GM19025 (cell line): ENCODE data around the gene C2CD2L.
"Not testable (repeated sequence)": the region's sequence is repeated elsewhere in the genome, so short reads cannot be mapped to it uniquely, and the experiment has no call there.

Source experiments
- ATAC-seq: cut with Tn5 transposase; IDR thresholded peaks from one replicate; pipeline ENCODE4 v1.9.1; 2021; ENCODE audit warnings: mild to moderate bottlenecking, low read depth, moderate library complexity; ENCODE audit not compliant: unreplicated experiment

Gene C2CD2L

DNA sequence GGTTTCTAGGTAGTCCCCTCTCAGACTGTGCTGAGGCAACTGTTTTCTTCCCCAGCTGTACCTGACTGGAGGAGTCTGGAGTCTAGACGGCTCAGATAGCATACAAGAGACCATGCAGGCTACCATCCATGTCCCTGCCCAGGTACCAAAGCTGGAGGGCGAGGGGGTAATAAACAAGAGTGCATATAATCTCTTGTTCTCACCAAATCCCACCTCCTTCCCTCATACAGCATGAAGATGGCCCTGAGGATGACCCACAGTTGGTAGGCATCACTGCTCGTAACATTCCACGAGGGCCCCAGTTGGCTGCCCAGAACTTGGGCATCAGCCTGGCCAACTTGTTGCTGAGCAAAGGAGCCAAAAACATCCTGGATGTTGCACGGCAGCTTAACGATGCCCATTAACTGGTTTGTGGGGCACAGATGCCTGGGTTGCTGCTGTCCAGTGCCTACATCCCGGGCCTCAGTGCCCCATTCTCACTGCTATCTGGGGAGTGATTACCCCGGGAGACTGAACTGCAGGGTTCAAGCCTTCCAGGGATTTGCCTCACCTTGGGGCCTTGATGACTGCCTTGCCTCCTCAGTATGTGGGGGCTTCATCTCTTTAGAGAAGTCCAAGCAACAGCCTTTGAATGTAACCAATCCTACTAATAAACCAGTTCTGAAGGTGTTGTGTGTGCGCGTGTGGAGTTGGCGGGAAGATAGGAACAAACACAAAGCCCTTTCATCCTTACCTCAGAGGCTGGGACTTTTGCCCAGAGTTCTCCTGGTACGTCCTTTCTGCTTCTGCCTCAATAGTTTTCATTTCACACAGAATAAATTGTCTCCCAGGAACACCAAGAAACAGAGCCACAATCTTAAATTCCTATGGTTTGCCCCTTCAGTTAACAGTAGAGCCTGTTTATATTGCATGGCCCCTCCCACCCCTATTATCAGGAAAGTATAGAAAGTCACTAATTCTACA is 14.0 kb upstream of the C2CD2L start:
- ATAC-seq = no peak

DNA sequence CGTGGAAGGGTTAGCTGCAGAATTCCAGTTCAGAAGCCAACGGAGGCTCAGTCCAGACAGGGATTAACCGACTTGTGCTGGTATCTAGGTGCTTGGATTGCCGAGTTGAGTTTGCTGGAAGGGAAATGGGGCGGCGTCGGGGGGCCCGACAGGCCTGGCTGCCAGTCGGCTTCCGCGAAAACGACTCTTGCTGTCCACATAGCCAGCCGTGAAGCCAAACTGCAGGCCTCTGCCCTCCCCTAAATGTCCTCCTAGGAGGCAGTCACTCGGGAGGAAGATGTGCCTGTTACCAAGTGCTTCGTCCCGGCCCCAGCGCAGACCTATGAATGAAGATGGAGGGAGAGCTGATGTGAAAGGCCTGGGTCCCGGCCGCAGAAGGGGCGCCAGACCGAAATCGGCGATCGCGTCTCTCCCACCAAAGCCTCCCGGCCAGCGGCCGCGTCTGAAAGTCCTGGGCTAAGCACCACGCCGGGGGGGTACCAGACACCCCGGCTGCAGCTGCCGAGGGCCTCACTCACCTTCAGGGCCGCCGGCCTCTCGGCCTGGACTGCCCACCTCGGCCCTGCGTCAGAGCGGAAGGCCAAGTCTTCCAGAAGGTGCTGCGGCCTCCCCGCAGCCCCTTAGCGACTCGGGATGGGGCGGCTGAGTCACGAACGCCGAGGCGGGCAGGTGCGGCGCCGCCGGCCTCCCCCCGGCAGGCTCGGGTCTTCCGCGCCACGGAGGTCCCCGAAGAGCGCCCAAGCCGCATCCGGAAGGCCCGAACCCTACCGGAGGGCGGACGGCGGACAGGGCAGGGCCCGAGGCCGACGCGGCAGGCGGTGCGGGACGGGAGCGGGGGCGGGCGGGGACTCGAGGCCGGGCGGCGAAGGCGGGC is 13.0 kb upstream of the C2CD2L start:
- peak; percentile 9 for ATAC-seq

DNA sequence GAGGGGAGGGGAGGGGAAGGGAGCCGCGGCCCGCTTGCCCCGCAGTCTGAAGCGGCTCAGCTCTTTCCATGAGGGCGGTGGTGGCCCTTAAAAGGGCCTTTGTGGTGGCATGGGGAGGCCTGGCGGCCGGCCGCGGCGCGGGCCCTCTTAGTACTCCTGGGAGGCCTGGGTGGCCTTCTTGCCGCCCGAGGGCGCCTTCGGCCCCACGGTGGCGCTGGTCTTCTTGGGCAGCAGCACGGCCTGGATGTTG is 12.4 kb upstream of the C2CD2L start:
- peak; percentile 38 for ATAC-seq

DNA sequence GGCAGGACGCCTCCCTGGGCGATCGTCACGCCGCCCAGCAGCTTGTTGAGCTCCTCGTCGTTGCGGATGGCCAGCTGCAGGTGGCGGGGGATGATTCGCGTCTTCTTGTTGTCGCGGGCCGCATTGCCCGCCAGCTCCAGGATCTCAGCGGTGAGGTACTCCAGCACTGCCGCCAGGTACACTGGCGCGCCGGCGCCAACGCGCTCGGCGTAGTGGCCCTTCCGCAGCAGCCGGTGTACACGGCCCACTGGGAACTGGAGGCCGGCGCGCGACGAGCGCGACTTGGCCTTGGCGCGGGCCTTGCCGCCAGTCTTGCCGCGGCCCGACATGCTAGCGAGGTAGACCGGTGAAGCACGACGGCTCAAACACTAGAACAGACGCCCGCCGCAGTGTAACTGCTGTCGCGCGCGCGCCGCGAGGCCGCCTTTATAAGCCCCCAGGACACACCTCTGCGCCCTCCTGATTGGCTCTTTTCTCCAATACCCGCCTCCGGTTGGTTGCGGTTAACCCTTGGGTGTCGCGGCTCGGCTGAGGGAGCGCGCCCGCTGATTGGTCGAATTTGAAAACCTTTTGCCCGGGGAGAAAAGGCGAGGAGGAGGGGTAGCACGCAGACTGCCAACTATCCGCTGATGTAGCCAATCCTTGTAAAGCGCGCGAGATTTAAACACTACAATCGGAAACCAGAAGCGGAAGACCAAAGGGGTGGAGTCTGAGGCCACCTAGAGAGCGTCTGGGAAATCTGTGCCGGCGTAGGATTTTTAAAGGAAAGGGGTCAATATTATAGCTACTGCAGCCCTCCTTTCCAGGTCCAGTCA is 11.9 kb upstream of the C2CD2L start:
- peak; percentile 68 for ATAC-seq

DNA sequence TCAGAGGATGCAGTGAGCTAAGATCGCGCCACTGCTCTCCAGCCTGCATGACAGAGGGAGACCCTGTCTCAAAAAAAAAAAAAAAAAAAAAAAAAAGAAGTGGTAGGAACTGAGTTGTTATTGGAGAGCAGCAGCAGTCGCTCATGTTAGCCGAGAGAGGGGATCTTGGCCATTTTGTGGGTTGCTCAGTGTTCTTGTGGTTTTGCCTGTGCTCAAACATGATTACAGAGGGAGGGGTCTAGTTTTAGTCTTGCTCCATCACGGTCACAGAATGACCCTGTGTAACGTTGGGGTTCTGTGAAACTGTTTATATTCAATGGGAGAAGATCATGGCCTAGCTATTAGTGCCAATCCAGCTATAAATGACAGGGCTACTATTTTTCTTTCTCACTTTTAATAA is 7.4 kb upstream of the C2CD2L start:
- ATAC-seq = no peak

DNA sequence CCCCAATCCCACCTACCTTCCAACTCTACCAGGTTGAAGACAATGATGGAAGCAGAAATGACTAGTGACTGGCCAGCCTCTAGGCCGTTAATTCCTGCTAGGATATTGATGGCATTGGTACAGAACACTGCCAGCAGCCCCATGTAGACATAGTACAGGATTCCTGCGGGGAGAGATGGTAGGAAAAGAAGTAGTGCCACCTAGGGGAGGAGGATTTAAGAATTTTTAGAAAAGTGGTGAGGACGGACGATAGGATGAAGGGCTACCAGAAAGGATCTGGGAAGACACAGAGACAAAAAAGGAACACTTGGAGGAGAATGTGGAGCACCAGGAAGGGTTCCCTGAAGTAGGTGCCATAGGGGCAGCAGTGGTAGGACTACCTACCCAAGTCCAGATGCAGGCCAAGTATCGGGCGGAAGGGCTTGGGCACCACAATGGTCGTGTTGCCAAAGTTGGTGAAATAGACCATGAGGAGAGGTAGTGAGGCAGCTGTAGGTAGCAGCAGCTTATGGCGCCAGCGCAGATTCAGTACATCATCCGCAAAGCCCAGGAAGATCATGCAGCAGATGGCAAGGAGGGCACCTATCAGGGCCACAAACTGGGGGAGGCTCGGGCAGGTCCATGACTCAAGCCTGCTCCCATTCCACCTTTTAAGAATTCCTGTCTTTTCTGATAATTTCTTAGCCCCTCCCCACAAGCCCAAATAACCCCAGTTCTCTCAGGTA is 6.7 kb upstream of the C2CD2L start:
- no peak for ATAC-seq

DNA sequence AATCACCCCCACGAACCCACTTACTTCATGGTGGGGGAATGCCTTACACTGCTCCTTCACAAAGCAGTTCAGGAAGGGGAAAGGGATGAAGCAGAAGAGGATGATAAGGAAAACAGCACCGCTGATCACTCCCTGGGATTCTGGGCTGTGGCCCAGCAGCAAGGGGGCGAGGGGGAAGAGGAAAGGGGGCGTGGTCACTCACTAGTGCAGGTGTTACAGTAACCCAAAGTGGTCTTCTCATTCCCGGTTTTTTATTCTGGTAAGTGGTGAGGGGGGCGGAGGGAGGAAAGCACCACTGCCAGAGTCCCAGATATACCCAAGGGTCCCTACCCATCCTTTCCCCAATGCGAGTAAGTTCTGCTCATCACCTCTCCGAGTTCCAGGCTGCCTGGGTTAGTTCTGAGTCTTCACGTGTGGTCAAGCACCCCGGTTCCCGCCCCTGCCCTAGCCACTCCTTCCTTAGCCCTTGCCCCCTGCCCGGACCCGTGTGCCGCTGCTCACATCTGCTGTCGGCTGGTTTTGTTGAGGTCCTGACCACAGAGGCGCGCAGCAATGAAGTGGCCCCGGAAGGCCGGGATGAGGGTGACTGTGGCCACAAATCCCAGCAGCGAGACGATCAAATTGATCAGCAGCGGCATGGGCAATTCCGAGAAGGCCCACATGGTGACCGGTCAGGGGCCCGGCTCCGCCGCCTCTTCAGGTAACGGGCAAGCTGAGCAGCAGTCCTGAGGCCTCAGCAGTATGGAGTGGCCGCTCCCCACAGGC is 6.0 kb upstream of the C2CD2L start:
- no peak for ATAC-seq

DNA sequence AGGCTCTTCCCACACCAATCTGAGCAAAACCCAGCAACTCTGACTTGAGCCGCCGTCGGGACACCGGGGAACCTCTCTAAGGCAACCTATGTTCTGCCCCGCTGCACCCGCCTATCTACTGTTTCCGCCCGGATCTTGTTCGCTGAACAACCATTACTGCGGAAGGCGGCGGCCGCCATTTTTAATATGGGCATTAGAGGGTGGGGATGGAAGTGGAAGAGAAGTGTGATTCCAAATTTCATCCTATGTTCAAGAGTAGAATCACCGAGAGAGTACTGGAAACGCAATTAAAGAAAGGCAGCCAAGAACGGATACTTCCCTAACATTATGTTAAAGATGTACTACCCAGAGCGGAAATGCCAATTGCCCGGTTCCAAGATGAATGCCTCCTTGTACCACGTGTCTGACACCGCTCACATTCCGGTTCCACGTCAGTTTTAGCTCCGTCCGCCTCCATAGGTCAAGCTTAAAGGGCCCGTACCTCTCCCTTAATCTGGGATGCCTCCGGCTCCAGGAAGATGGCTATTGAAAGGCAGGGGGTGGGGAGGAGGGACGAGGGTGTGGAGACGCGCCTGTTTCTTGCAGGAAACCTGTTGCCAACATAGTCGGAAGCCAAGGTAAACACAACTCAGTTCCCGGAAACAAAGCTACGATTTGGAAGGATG is 5.3 kb upstream of the C2CD2L start, which contains the start of gene DPAGT1:
DPAGT1 (minus strand) TSS at position 95 of the 665 bp plus-strand sequence. CDS start 198 bp downstream, outside the sequence.
- peak; percentile 84 for ATAC-seq

DNA sequence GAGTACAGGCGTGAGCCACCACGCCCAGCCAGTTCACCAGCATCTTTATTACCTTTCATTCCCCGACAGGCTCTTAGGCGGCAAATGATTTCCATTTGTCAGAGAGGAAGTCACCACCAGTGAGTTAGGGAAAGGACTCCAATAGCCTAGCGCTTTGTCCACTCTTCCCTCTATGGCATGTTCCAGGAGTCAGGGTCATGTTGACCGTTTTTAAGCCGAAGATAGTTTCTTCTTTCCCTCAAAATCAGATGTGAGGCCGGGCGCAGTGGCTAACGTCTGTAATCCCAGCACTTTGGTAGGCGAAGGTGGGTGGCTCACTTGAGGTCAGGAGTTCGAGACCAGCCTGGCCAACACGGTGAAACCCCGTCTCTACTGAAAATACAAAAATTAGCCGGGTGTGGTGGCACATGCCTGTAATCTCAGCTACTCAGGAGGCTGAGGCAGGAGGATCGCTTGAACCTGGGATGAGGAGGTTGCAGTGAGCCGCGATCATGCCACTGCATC is 3.9 kb upstream of the C2CD2L start:
- not testable (repeated sequence) for ATAC-seq

DNA sequence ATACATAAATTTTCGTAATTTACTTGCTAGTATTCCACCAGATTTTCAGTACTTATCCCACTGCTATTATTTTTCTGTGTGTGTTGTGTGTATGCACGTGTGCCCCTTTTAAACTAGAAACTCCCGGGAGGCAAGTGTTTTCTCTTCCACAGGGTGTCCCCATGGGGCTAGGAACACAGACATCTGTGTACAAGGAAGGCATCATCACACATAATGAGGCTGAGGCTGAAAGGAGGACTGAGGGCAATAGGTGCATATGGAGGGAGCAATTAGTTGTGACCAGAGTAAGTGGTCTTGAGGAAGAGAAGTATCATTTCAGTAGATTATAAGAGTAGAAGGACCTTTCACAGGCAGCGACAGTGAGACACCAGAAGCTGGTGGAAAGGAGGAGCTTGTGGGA is 3.4 kb upstream of the C2CD2L start:
- no peak for ATAC-seq

DNA sequence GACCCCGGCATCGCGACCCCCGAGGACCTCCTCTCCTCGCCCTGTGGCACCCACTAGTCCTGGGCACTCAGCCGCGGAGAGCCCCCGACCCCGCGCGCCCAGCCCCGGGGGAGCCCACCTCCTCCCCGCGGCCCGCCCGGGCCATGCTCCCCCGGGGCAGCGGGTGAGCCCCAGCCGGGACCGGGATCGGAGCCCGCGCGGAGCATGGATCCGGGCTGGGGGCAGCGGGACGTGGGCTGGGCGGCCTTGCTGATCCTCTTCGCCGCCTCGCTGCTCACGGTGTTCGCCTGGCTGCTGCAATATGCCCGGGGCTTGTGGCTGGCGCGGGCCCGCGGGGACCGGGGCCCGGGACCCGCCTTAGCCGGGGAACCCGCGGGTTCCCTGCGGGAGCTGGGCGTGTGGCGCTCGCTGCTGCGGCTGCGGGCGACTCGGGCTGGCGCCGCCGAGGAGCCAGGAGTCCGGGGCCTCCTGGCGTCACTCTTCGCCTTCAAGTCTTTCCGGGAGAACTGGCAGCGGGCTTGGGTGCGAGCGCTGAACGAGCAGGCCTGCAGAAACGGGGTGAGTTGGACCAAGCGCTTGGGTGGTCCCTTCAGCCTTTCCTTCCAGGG is 498 bp downstream of the C2CD2L start:
- ATAC-seq = peak; percentile 22

DNA sequence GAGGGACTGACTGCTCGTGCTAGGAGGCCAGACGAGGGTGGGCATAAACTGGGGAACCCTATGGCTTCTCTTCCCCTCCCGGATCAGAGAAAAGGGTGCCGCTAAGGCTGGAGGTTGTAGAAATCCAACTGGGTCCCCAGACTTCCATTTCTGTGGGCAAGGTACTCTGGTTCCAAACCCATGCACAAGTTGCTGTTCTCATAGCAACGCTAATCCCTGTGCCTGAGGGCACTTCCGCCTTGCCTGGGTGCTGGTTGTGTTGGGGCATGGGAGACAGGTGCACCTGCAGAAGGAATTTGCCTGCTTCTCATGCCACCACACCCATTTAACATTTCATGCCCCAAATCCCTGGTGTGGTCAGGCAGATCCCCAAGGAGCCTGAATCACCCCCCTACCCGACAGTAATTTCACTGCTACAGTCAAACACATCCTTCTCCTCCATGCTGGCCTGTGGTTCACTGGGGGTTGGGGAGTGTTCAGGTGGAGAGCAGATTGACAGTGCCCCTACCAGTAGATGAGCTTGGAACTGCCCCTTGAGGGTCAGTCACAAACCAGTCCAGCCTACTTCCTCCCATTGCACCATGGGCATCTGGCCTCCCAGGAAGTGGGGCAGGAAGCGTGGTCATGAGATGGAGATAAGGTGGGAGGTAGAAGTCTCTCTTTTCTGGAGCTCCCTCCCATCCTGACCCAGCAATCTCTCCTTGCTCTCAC is 1.2 kb downstream of the C2CD2L start:
- no peak for ATAC-seq

DNA sequence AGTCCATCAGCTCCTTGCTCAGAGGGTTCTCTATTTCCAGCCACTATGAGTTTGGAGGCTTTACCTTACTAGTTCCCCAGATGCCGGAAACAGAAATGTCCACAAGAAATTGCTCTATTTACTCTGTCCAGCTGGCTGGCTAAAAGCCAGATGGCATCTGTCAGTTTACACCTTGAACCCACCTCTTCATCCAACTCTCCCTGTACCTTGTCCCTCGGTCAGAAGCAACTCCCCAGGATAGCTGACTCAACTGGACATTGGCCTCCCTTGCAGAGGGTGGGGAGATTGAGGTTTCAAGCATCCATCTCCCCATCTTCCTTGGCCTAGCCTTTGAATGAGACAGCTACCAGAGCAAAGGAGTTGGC is 1.7 kb downstream of the C2CD2L start:
- no peak for ATAC-seq

DNA sequence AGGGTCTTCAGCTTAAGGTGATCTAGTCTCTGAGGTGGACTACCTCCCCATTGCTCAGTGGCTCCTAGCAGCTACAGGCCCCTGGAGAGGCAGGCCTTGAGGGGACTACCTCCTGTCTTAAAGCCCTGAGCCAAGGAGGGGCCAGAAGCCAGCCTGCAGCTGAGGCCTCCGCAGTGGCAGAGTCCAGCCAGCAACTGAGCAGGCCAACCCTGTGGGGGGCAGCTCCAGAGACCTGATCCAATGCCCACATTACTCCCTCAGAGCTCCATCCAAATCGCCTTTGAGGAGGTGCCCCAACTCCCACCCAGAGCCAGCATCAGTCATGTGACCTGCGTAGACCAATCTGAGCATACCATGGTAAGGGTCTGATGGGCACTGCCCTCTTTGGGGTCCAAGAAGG is 2.7 kb downstream of the C2CD2L start:
- no peak for ATAC-seq

DNA sequence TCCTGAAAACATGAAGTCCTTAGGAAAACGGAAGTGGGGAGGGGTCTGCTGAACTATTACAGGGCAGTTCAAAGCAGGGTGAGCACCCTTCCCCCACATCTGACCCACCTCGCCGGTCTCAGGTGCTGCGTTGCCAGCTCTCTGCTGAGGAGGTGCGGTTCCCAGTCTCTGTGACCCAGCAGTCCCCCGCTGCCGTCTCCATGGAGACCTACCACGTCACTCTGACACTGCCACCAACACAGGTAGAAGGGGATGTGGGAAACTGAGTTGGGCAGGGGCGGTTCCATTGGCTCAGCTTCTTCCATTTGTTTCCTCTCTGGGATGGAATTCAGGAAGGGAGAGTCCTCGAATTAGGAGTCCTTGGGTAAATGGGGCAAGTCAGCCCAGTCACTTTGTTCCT is 3.3 kb downstream of the C2CD2L start:
- no peak for ATAC-seq

DNA sequence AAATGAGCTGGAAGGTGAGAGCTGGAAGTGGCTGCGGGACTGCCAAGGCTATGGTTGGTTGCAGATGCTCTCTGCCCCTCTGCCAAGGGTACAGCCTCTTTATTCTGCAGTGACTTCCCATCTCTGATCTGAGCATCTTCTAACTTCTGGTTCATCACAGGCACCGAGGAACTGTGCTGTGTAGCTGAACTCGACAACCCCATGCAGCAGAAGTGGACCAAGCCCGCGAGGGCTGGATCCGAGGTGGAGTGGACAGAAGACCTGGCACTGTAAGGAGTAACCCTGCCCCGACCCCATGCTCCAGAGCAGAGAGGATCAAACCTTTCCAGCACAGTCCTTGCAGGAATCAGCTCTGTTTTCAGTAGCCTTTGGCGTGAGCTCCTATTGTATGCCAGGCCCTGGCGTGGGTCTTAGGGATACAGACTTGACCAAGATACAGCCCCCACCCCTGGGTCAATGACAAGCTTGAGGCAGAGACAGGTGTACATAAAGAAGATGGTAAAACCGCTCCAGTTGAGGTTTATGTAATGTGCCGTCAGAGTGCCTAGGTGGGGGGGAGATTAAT is 4.3 kb downstream of the C2CD2L start:
- ATAC-seq = no peak

DNA sequence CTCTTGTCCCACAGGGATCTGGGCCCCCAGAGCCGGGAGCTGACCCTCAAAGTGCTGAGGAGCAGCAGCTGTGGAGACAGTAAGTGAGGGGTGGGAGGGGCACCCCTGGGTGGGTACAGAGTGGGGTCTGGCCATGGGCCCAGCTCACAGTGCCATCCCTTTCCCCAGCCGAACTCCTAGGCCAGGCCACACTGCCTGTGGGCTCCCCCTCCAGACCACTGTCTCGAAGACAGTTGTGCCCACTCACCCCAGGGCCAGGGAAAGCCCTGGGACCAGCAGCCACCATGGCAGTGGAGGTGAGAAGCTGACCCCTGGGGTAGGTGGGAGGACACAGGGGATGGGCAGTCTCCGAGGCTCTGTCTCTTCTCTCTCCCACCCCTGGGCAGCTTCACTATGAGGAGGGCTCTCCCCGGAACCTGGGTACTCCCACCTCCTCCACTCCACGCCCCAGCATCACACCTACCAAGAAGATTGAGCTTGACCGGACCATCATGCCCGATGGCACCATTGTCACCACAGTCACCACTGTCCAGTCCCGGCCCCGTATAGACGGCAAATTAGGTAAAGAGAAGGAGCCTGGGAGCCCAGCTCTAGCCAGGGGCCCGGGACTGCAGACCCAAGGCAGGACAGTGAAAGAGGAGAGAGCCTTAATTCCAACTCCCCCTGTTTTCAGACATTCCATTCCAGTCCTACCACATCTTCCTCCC is 5.3 kb downstream of the C2CD2L start:
- ATAC-seq = no peak
